GM10266 (cell line): ENCODE results near the gene XPNPEP3.
"Not testable (repeated sequence)": the region's sequence is repeated elsewhere in the genome, so short reads cannot be mapped to it uniquely, and the experiment has no call there.

ENCODE experiments used
- DNase-seq: peaks from one replicate; pipeline ENCODE4 v3.0.0; 2012; ENCODE audit errors: extremely low spot score
- CTCF ChIP-seq: IDR thresholded peaks from 2 replicates; pipeline ENCODE4 v1.5.1; 2012; ENCODE audit warnings: mild to moderate bottlenecking, low read depth; ENCODE audit not compliant: control insufficient read depth, insufficient read depth; ENCODE audit errors: missing control alignments

The XPNPEP3 gene

DNA sequence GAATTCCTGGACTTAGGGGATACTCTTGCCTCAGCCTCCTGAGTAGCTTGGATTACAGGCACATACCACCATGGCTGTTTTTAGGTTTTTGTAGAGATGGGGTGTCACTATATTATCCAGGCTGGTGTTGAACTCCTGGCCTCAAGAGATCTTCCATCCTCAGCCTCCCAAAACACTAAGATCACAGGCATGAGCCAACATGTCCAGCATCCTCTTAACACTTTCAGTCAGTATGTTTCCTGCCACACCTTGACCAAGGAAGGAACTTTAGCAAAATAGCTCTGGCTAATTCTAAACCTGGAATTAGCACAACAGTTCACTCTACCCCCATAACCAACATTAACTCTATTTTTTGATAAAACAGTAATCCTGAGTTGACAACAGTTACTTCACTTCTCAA, 32.2 kb downstream of the XPNPEP3 start:
- no peak for DNase-seq
- no peak for TF ChIP-seq CTCF

DNA sequence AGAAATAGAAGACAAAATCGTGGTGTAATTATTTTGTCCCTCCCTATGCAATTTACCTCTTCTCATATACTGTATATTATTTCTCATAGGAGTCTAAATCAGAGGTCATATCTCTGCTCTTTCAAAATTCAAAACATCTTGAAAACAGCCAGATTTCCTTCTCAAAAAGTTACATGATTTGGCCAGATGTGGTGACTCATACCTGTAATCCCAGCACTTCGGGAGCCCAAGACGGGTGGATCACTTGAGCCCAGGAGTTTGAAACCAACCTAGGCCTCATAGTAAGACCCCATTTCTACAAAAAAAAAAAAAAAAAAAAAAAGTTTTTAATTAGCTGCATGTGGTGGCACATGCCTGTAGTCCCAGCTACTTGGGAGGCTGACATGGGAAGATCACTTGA, 33.9 kb downstream of the XPNPEP3 start:
- no peak for DNase-seq

DNA sequence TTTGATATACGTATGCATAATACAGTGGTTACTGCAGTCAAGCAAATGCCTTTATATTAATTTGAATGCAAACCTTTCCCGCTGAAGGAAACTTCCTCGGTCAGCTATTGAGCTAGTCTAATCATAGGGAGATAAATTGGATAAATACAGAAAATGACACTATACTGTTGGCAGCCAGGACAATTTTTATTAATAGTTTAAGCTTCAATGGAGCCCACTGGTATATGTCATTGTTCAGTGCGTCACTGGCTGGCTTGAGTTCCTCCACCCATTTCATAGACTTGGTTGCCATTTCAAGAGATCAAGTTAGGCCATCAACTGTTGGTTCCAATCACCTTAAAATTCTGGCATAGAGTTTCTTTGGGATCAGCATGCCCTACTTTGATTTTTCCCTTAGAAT, 37.5 kb downstream of the XPNPEP3 start:
- TF ChIP-seq CTCF, result no peak
- DNase-seq, result no peak

More for the DNA sequence above, 33.9 kb downstream of the XPNPEP3 start:
- no peak for TF ChIP-seq CTCF

GRCh38 chr22:40898850-40899357, 42.0 kb downstream of the XPNPEP3 start:
- TF ChIP-seq CTCF, result peak; percentile 61
- peak; percentile 60 for DNase-seq

GRCh38 chr22:40904101-40904500, 47.2 kb downstream of the XPNPEP3 start:
- DNase-seq, result no peak
- no peak for TF ChIP-seq CTCF

DNA sequence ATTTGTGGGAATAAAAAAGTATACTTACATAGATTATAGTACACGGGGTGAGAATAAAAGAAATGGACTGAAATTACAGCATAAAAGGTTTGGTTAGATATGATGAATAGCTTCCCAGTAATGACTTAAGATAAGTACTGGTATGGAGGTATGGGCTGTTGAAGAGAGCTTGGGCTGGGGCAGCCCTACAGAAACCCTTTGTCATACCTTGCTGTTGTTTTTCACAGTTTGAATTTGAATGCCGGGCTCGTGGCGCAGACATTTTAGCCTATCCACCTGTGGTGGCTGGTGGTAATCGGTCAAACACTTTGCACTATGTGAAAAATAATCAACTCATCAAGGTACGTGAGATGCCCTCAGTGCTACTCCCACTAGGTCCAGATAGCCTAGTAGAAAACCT, 51.9 kb downstream of the XPNPEP3 start:
- no peak for TF ChIP-seq CTCF

DNA sequence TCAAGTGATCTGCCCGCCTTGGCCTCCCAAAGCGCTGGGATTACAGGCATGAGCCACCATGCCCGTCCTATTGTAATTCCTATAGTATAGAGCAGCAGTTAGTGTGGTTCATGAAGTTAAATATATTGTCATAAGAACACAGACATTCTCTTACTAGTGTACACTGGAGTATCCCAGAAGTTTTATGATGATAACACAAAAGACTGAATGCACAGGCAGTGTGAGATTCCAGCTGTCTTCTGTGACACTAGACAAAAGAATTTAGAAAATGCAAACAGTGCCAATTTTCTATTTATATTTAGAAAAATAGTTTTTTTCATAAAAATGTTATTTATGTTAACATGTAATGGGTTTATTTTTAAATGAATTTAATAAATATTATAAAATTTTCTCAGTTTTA, 54.8 kb downstream of the XPNPEP3 start:
- DNase-seq, result no peak
- TF ChIP-seq CTCF, result no peak

More for the DNA sequence above, 51.9 kb downstream of the XPNPEP3 start:
- no peak for DNase-seq

- not testable (repeated sequence) for DNase-seq
Observed at GRCh38 chr22:40912987-40913386, 56.0 kb downstream of the XPNPEP3 start.
